Fibroblast of villous mesenchyme (primary cell): ENCODE results near the gene ABCD4. TPM values are rescaled to one million over a fixed set of nuclear protein-coding genes. Genes with fewer than 3 reads are reported as not detected.

Experiments
- DNase-seq: peaks from one replicate; pipeline ENCODE4 v3.0.0-alpha.2; 2010; ENCODE audit warnings: low read depth
- H3K4me3 ChIP-seq: 2 replicates; pipeline ENCODE4 v1.5.1; 2011; ENCODE audit warnings: low read depth, mild to moderate bottlenecking, low read length
- CTCF ChIP-seq: IDR thresholded peaks from 2 replicates; pipeline ENCODE4 v1.5.1; 2012; ENCODE audit warnings: low read depth, mild to moderate bottlenecking, low read length; ENCODE audit not compliant: insufficient read depth
- total RNA-seq: library from RNA; depleted of rRNA; stranded (reverse); fragments of >200 nt; gene quantifications from 2 replicates; pipeline ENCODE4 v1.2.3, GENCODE V29; 2012

Gene ABCD4
- total RNA-seq, 1 donor = 25.0 TPM

- TF ChIP-seq CTCF = no peak
- DNase-seq = no peak
- peak overlapping the region; percentile 72 for H3K4me3 ChIP-seq
Observed at GRCh38 chr14:74301594-74302151, 1.1 kb downstream of the ABCD4 start.

GRCh38 chr14:74299061-74299545 lies 3.6 kb downstream of the ABCD4 start:
- no peak overlapping the region for H3K4me3 ChIP-seq
- DNase-seq = peak; percentile 24
- TF ChIP-seq CTCF = no peak

GRCh38 chr14:74297986-74298385 lies 4.7 kb downstream of the ABCD4 start:
- no peak overlapping the region for H3K4me3 ChIP-seq
- no peak for TF ChIP-seq CTCF
- DNase-seq = no peak

GRCh38 chr14:74296037-74296467 lies 6.7 kb downstream of the ABCD4 start:
- TF ChIP-seq CTCF = no peak
- H3K4me3 ChIP-seq = no peak overlapping the region

GRCh38 chr14:74293606-74294005 lies 9.1 kb downstream of the ABCD4 start:
- no peak overlapping the region for H3K4me3 ChIP-seq
- no peak for TF ChIP-seq CTCF

More at GRCh38 chr14:74296037-74296467, 6.7 kb downstream of the ABCD4 start:
- no peak for DNase-seq

GRCh38 chr14:74292061-74292460 lies 10.7 kb downstream of the ABCD4 start:
- no peak for TF ChIP-seq CTCF
- H3K4me3 ChIP-seq = no peak overlapping the region
- no peak for DNase-seq

More at GRCh38 chr14:74293606-74294005, 9.1 kb downstream of the ABCD4 start:
- DNase-seq = no peak

- DNase-seq = peak; percentile 21
- H3K4me3 ChIP-seq = no peak overlapping the region
Observed at GRCh38 chr14:74290415-74290814, 12.3 kb downstream of the ABCD4 start.

More at GRCh38 chr14:74290415-74290814, 12.3 kb downstream of the ABCD4 start:
- TF ChIP-seq CTCF = peak; percentile 54
